ENCODE data around the gene INSR. TPM values are rescaled to one million over a fixed set of nuclear protein-coding genes. Genes with fewer than 3 reads are reported as not detected.
A peak's percentile ranks its signal among the peaks of the same experiment; 100 is the strongest.
"Not testable (repeated sequence)": the region's sequence is repeated elsewhere in the genome, so short reads cannot be mapped to it uniquely, and the experiment has no call there.

INSR gene
- total RNA-seq, 1 donor from 2014 or later = 27.3 TPM

DNA sequence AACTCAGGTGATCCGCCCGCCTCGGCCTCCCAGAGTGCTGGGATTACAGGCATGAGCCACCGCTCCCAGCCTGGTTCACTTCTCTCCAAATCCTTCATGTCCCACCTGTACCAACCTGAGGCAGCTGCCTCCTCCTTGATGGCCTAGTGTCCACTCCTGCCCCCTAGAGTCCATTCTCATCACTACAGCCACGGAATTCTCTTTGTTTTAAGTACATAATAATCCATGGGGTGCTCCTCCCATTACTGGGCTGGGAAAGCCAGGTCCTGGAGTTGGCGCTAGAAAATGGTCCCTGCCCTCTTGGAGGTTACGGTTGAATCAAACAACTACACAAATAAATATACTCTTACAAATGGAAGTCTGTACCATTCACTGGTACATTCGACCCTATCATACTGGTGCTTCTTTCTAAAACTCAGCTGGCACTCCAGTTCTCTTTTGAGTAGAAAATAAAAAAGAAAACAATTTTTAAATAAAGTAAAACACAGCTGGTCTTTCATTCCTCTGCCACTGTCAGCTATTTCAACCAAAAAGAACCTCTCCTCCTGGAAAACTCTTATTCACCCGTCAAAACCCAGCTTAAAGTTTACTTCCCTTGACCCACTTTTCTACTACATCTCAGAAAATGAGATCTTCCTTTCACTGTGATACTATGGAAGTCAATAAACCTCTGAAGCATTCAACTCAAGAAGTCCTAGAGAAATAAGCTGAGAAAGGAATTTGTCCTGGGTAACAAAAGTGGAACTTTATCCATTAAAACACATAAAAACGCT lies 32.1 kb upstream of the INSR start:
- peaks cover 5% of the 10 kb centered on the region for H3K27me3 Mint-ChIP-seq (ENCODE audit: unreplicated experiment)
- H3K4me1 Mint-ChIP-seq (ENCODE audit: unreplicated experiment) = no peaks in the 10 kb centered on the region
- no peak for DNase-seq (ENCODE audit: extremely low spot score, unreplicated experiment)
- H3K9me3 Mint-ChIP-seq (ENCODE audit: unreplicated experiment) = peaks cover 7% of the 10 kb centered on the region
- H3K4me3 Mint-ChIP-seq (ENCODE audit: unreplicated experiment) = no peak overlapping the region
- no peak overlapping the region for H3K27ac Mint-ChIP-seq (ENCODE audit: unreplicated experiment)
- H3K36me3 Mint-ChIP-seq (ENCODE audit: unreplicated experiment) = no peaks in the 10 kb centered on the region
- TF ChIP-seq, protein P1, sequence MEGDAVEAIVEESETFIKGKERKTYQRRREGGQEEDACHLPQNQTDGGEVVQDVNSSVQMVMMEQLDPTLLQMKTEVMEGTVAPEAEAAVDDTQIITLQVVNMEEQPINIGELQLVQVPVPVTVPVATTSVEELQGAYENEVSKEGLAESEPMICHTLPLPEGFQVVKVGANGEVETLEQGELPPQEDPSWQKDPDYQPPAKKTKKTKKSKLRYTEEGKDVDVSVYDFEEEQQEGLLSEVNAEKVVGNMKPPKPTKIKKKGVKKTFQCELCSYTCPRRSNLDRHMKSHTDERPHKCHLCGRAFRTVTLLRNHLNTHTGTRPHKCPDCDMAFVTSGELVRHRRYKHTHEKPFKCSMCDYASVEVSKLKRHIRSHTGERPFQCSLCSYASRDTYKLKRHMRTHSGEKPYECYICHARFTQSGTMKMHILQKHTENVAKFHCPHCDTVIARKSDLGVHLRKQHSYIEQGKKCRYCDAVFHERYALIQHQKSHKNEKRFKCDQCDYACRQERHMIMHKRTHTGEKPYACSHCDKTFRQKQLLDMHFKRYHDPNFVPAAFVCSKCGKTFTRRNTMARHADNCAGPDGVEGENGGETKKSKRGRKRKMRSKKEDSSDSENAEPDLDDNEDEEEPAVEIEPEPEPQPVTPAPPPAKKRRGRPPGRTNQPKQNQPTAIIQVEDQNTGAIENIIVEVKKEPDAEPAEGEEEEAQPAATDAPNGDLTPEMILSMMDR (IDR thresholded peaks at IDR 0.05) = peak; percentile 26

DNA sequence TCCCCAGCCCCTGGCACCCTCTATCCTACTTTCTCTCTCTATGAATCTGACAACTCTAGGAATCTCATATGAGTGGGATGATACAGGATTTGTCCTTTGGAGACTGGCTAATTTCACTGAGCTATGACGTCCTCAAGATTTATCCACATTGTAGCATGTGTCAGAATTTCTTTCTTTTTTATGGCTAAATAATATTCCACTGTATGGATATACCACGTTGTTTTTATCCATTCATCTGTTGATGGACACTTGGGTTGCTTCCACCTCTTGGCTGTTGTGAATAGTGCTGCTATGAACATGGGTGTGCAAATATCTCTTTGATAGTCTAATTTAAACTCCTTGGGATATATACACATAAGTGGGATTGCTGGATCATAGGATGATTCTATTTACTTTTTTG lies 24.0 kb upstream of the INSR start:
- no peak overlapping the region for H3K4me3 Mint-ChIP-seq (ENCODE audit: unreplicated experiment)
- no peak for DNase-seq (ENCODE audit: extremely low spot score, unreplicated experiment)
- peaks cover 5% of the 10 kb centered on the region for H3K9me3 Mint-ChIP-seq (ENCODE audit: unreplicated experiment)
- no peaks in the 10 kb centered on the region for H3K36me3 Mint-ChIP-seq (ENCODE audit: unreplicated experiment)
- no peaks in the 10 kb centered on the region for H3K27me3 Mint-ChIP-seq (ENCODE audit: unreplicated experiment)
- no peaks in the 10 kb centered on the region for H3K4me1 Mint-ChIP-seq (ENCODE audit: unreplicated experiment)
- TF ChIP-seq, protein P1 (IDR thresholded peaks at IDR 0.05) = no peak
- H3K27ac Mint-ChIP-seq (ENCODE audit: unreplicated experiment) = no peak overlapping the region

DNA sequence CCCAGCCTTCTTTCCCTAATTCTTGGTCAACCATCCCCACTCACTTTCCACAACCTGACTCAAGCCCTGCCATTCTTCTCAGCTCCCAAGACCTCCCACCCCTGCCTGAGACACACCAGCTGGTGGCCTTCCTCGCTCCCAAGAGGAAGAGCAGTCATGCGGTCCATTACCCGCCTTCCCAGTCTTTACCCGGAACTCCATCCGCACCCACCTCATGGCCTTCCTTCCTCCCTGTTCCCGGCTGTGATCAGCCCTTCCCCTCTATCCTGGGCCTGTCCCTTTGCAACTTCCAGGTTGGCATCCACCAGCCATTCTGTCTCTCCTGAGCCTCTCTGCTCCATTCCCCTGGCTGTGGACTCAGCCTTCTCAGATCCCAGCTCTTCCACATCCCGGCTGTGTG lies 18.6 kb upstream of the INSR start:
- no peak overlapping the region for H3K27ac Mint-ChIP-seq (ENCODE audit: unreplicated experiment)
- H3K36me3 Mint-ChIP-seq (ENCODE audit: unreplicated experiment) = no peaks in the 10 kb centered on the region

DNA sequence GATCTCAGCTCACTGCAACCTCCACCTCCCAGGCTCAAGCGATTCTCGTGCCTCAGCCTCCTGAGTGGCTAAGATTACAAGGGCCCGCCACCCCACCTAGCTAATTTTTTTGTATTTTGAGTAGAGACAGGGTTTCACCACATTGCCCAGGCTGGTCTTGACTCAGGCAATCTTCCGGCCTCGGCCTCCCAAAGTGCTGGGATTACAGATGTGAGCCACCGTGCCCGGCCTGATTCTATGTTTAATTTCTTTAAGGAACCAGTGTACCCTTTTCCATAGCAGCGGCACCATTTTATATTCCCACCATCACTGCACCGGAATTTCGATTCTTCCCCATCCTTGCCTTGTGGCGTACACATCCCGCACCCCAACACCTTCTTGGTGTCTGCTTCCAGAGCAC lies 17.7 kb upstream of the INSR start:
- H3K27ac Mint-ChIP-seq (ENCODE audit: unreplicated experiment) = no peak overlapping the region
- no peaks in the 10 kb centered on the region for H3K4me1 Mint-ChIP-seq (ENCODE audit: unreplicated experiment)
- H3K4me3 Mint-ChIP-seq (ENCODE audit: unreplicated experiment) = no peak overlapping the region
- TF ChIP-seq, protein P1 (IDR thresholded peaks at IDR 0.05) = no peak
- H3K27me3 Mint-ChIP-seq (ENCODE audit: unreplicated experiment) = peaks cover 4% of the 10 kb centered on the region
- no peaks in the 10 kb centered on the region for H3K9me3 Mint-ChIP-seq (ENCODE audit: unreplicated experiment)
- no peak for DNase-seq (ENCODE audit: extremely low spot score, unreplicated experiment)
- no peaks in the 10 kb centered on the region for H3K36me3 Mint-ChIP-seq (ENCODE audit: unreplicated experiment)

More for the DNA sequence above, 18.6 kb upstream of the INSR start:
- TF ChIP-seq, protein P1 (IDR thresholded peaks at IDR 0.05) = no peak
- Mint-ChIP-seq H3K27me3 (ENCODE audit: unreplicated experiment) (peaks cover 4% of the 10 kb centered on the region), H3K4me1 (ENCODE audit: unreplicated experiment) (no peaks in the 10 kb centered on the region), H3K4me3 (ENCODE audit: unreplicated experiment) (no peak overlapping the region), H3K9me3 (ENCODE audit: unreplicated experiment) (no peaks in the 10 kb centered on the region)
- DNase-seq (ENCODE audit: extremely low spot score, unreplicated experiment) = no peak

DNA sequence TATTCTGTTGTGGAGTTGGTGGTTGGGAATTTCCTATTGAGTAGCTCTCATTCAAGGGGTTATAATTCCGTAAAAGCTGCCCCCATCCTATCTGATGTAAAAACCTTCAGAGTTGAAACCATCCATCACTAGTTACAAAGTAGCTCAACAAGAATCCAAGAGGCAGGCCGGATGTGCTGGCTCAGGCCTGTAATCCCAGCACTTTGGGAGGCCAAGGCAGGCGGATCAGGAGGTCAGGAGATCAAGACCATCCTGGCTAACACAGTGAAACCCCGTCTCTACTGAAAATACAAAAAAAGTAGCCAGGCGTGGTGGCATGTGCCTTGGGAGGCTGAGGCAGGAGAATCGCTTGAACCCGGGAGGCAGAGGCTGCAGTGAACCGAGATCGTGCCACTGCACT lies 14.1 kb upstream of the INSR start:
- H3K27ac Mint-ChIP-seq (ENCODE audit: unreplicated experiment); H3K4me3 Mint-ChIP-seq (ENCODE audit: unreplicated experiment); DNase-seq (ENCODE audit: extremely low spot score, unreplicated experiment); H3K4me1 Mint-ChIP-seq (ENCODE audit: unreplicated experiment); H3K9me3 Mint-ChIP-seq (ENCODE audit: unreplicated experiment); H3K36me3 Mint-ChIP-seq (ENCODE audit: unreplicated experiment); H3K27me3 Mint-ChIP-seq (ENCODE audit: unreplicated experiment): not testable (repeated sequence)

Measured in osteocyte (in vitro differentiated cells).